Endodermal cell (in vitro differentiated cells): ENCODE measurements around the gene PPM1E. TPM values are rescaled to one million over a fixed set of nuclear protein-coding genes. Genes with fewer than 3 reads are reported as not detected.
"Not testable (repeated sequence)": the region's sequence is repeated elsewhere in the genome, so short reads cannot be mapped to it uniquely, and the experiment has no call there.

Experiments used
- DNase-seq: peaks from one replicate; pipeline ENCODE4 v3.0.0-alpha.2; 2017
- H3K27ac ChIP-seq: 2 replicates; pipeline ENCODE4 v1.5.1; 2013; ENCODE audit warnings: mild to moderate bottlenecking, low read depth, low read length, moderate library complexity
- H3K27me3 ChIP-seq: 2 replicates; pipeline ENCODE4 v1.6.1; 2013; ENCODE audit warnings: mild to moderate bottlenecking, low read length, moderate library complexity; ENCODE audit not compliant: insufficient read depth, control insufficient read depth, poor library complexity, severe bottlenecking
- H3K36me3 ChIP-seq: 2 replicates; pipeline ENCODE4 v1.7.0; 2013; ENCODE audit warnings: mild to moderate bottlenecking, low read length, moderate library complexity; ENCODE audit not compliant: control insufficient read depth, insufficient read depth
- H3K4me1 ChIP-seq: one replicate; pipeline ENCODE4 v1.7.0; 2013; ENCODE audit warnings: low read length; ENCODE audit not compliant: control insufficient read depth, insufficient read depth
- H3K4me3 ChIP-seq: 2 replicates; pipeline ENCODE4 v1.5.1; 2013; ENCODE audit warnings: mild to moderate bottlenecking, low read length, moderate library complexity
- H3K9ac ChIP-seq: 2 replicates; pipeline ENCODE4 v1.6.1; 2013; ENCODE audit warnings: mild to moderate bottlenecking, low read length, moderate library complexity; ENCODE audit not compliant: poor library complexity, severe bottlenecking; ENCODE audit errors: extremely low read depth
- H3K9me3 ChIP-seq: 2 replicates; pipeline ENCODE4 v1.6.1; 2013; ENCODE audit warnings: mild to moderate bottlenecking, low read length, moderate library complexity; ENCODE audit not compliant: control insufficient read depth
- H3K27ac Mint-ChIP-seq: 2 replicates; pipeline ENCODE4 v1.8.0; 2020; ENCODE audit warnings: mixed read lengths
- H3K27me3 Mint-ChIP-seq: 2 replicates; pipeline ENCODE4 v1.8.0; 2021; ENCODE audit warnings: mild to moderate bottlenecking, mixed read lengths; ENCODE audit not compliant: insufficient read depth
- H3K36me3 Mint-ChIP-seq: 2 replicates; pipeline ENCODE4 v1.8.0; 2020; ENCODE audit warnings: low read depth, mixed read lengths
- H3K4me1 Mint-ChIP-seq: 2 replicates; pipeline ENCODE4 v1.8.0; 2020; ENCODE audit warnings: mixed read lengths
- H3K4me3 Mint-ChIP-seq: 2 replicates; pipeline ENCODE4 v1.8.0; 2020; ENCODE audit warnings: mild to moderate bottlenecking, moderate library complexity, mixed read lengths
- H3K9me3 Mint-ChIP-seq: 2 replicates; pipeline ENCODE4 v1.8.0; 2020; ENCODE audit warnings: mild to moderate bottlenecking, mixed read lengths
- WGBS, 2 experiments: methylation state at CpG; one replicate each; pipeline versions ENCODE4 v1.1.5 to v1.1.7; 2013; ENCODE audit warnings: missing lambda C conversion rate in 2 of 2, mixed read lengths in 1 of 2; ENCODE audit not compliant: insufficient coverage in 1 of 2, insufficient read length in 1 of 2; 5-methylcytosine and 5-hydroxymethylcytosine counted together
- total RNA-seq, 2 donors: library from RNA; stranded (reverse); fragmentation: NEBNext Ultra II Directional in 1 of 2; extraction: Animal tissue kit (Norgen Biotek cat#: 25700) in 1 of 2; gene quantifications; 2 replicates in 1 of 2; 3 replicates in 1 of 2; pipeline ENCODE4 v1.2.1, GENCODE V29; 2021
- TF ChIP-seq, protein P1 (sequence below): fragments of 200-600 bp; sonication (generic); conservative IDR thresholded peaks from 2 replicates; pipeline ENCODE4 v1.5.0; 2021; ENCODE audit warnings: antibody characterized with exemption, mild to moderate bottlenecking

PPM1E gene
- total RNA-seq, 2 donors from 2014 or later = 1.4 to 2.2 TPM

GRCh38 chr17:58837699-58838098 is 82.0 kb downstream of the PPM1E start:
- no peak for DNase-seq
- Mint-ChIP-seq H3K27ac (no peak overlapping the region), H3K27me3 (no peaks in the 10 kb centered on the region), H3K36me3 (no peaks in the 10 kb centered on the region), H3K9me3 (peaks cover 4% of the 10 kb centered on the region), H3K4me1 (peaks cover 2% of the 10 kb centered on the region), H3K4me3 (no peak overlapping the region)
- Histone ChIP-seq H3K9me3 (no peaks in the 10 kb centered on the region), H3K4me3 (no peak overlapping the region), H3K9ac (no peak overlapping the region), H3K4me1 (no peaks in the 10 kb centered on the region), H3K36me3 (no peaks in the 10 kb centered on the region), H3K27me3 (no peaks in the 10 kb centered on the region), H3K27ac (no peak overlapping the region)
- TF ChIP-seq, protein P1, sequence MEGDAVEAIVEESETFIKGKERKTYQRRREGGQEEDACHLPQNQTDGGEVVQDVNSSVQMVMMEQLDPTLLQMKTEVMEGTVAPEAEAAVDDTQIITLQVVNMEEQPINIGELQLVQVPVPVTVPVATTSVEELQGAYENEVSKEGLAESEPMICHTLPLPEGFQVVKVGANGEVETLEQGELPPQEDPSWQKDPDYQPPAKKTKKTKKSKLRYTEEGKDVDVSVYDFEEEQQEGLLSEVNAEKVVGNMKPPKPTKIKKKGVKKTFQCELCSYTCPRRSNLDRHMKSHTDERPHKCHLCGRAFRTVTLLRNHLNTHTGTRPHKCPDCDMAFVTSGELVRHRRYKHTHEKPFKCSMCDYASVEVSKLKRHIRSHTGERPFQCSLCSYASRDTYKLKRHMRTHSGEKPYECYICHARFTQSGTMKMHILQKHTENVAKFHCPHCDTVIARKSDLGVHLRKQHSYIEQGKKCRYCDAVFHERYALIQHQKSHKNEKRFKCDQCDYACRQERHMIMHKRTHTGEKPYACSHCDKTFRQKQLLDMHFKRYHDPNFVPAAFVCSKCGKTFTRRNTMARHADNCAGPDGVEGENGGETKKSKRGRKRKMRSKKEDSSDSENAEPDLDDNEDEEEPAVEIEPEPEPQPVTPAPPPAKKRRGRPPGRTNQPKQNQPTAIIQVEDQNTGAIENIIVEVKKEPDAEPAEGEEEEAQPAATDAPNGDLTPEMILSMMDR = no peak
- WGBS, 2 experiments = 93 to 96% methylated on average over 4 to 5 of the region's 5 CpGs

DNA sequence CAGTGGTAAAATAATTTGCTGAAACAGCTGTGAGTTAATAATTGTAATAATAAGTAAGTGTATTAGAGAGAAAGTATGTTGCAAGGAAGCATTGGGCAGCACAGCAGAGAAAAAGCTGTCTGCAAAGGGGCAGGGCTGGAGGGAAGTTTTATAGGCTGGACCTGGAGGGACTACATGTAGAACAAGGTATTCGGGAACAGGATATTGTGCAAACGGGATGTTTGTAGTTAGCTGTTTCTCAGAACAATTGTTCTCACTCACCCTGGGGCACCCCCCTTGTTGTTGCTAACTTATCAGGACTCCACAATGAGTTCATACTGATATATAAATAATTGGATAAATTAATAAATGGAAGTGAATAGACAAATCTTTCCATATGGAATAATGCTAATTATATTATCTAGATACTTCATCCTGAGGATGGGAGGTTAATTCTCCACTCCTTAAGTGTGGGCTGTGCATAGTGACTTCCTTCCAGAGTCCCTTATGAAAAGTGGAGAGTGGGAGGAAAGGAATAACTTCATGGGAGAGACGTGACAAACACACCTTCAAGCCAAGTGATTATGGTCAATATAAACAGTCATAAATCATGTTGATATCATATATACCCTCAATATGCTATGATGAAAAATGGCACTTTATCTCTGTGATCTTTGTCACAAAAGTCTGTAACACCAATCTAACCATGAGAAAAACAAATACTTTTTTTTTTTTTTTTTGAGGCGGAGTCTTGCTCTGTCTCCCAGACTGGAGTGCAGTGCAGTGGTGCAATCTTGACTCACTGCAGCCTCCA is 85.4 kb downstream of the PPM1E start:
- no peaks in the 10 kb centered on the region for H3K9me3 ChIP-seq
- H3K27ac ChIP-seq = no peak overlapping the region
- Mint-ChIP-seq H3K27ac (no peak overlapping the region), H3K4me3 (no peak overlapping the region), H3K36me3 (no peaks in the 10 kb centered on the region), H3K27me3 (no peaks in the 10 kb centered on the region), H3K9me3 (no peaks in the 10 kb centered on the region), H3K4me1 (peaks cover 2% of the 10 kb centered on the region)
- no peaks in the 10 kb centered on the region for H3K4me1 ChIP-seq
- no peak for DNase-seq
- 80 to 87% methylated on average over 2 to 3 of the region's 4 CpGs for WGBS, 2 experiments
- H3K36me3 ChIP-seq = no peaks in the 10 kb centered on the region
- no peak overlapping the region for H3K9ac ChIP-seq
- TF ChIP-seq, protein P1 = no peak
- H3K27me3 ChIP-seq = no peaks in the 10 kb centered on the region
- H3K4me3 ChIP-seq = no peak overlapping the region

DNA sequence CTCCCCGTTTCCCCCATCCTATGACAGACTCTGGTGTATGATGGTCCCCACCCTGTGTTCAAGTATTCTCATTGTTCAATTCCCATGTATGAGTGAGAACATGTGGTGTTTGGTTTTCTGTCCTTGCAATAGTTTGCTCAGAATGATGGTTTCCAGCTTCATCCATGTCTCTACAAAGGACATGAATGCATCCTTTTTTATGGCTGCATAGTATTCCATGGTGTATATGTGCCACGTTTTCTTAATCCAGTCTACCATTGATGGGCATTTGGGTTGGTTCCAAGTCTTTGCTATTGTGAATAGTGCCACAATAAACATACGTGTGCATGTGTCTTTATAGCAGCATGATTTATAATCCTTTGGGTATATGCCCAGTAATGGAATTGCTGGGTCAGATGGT is 90.8 kb downstream of the PPM1E start:
- not testable (repeated sequence) for H3K9ac ChIP-seq, H3K4me3 Mint-ChIP-seq, DNase-seq, H3K27ac ChIP-seq, H3K4me1 Mint-ChIP-seq, H3K27ac Mint-ChIP-seq, H3K9me3 ChIP-seq, H3K27me3 ChIP-seq, H3K4me1 ChIP-seq, H3K36me3 Mint-ChIP-seq, H3K27me3 Mint-ChIP-seq, H3K36me3 ChIP-seq, H3K4me3 ChIP-seq
- H3K9me3 Mint-ChIP-seq = peaks cover 26% of the 10 kb centered on the region
- 78% methylated on average over 2 of the region's 3 CpGs; no CpG with 5 or more reads in 1 of the 2 experiments for WGBS, 2 experiments

DNA sequence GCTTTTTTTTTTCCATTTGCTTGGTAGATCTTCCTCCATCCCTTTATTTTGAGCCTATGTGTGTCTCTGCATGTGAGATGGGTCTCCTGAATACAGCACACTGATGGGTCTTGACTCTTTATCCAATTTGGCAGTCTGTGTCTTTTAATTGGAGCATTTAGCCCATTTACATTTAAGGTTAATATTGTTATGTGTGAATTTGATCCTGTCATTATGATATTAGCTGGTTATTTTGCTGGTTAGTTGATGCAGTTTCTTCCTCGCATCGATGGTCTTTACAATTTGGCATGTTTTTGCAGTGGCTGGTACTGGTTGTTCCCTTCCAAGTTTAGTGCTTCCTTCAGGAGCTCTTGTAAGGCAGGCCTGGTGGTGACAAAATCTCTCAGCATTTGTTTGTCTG is 94.5 kb downstream of the PPM1E start:
- H3K27ac ChIP-seq, H3K4me3 ChIP-seq, H3K9me3 ChIP-seq, H3K36me3 Mint-ChIP-seq, H3K36me3 ChIP-seq, H3K27me3 ChIP-seq, DNase-seq, H3K4me1 ChIP-seq, H3K4me3 Mint-ChIP-seq, H3K4me1 Mint-ChIP-seq, H3K27me3 Mint-ChIP-seq, H3K27ac Mint-ChIP-seq, H3K9ac ChIP-seq: not testable (repeated sequence)
- peaks cover 42% of the 10 kb centered on the region for H3K9me3 Mint-ChIP-seq
- 92 to 100% methylated on average over 2 of the region's 2 CpGs for WGBS, 2 experiments
